Activated naive CD8-positive, alpha-beta T cell (primary cell): ENCODE results near the gene PPP2R3C.
A peak's percentile ranks its signal among the peaks of the same experiment; 100 is the strongest.

Source experiments
- H3K27ac Mint-ChIP-seq: one replicate; pipeline ENCODE4 v1.8.0; 2021; ENCODE audit warnings: mixed read lengths
- H3K27me3 Mint-ChIP-seq: one replicate; pipeline ENCODE4 v1.8.0; 2021; ENCODE audit warnings: mixed read lengths
- H3K36me3 Mint-ChIP-seq: one replicate; pipeline ENCODE4 v1.8.0; 2021; ENCODE audit warnings: mixed read lengths
- H3K4me1 Mint-ChIP-seq: one replicate; pipeline ENCODE4 v1.8.0; 2021; ENCODE audit warnings: low read depth, mixed read lengths
- H3K4me3 Mint-ChIP-seq: one replicate; pipeline ENCODE4 v1.8.0; 2021; ENCODE audit warnings: mild to moderate bottlenecking, mixed read lengths
- H3K9me3 Mint-ChIP-seq: one replicate; pipeline ENCODE4 v1.8.0; 2021; ENCODE audit warnings: low read depth, mixed read lengths

Gene PPP2R3C

GRCh38 chr14:35144029-35144428 lies 22.2 kb upstream of the PPP2R3C start:
- peaks cover 6% of the 10 kb centered on the region for H3K4me1 Mint-ChIP-seq
- H3K27me3 Mint-ChIP-seq, result no peaks in the 10 kb centered on the region
- H3K36me3 Mint-ChIP-seq, result peaks cover 8% of the 10 kb centered on the region
- no peak overlapping the region for H3K4me3 Mint-ChIP-seq
- no peak overlapping the region for H3K27ac Mint-ChIP-seq
- no peaks in the 10 kb centered on the region for H3K9me3 Mint-ChIP-seq

- Mint-ChIP-seq H3K27me3 (no peaks in the 10 kb centered on the region), H3K36me3 (peaks cover under 1% of the 10 kb centered on the region), H3K27ac (no peak overlapping the region), H3K9me3 (no peaks in the 10 kb centered on the region), H3K4me1 (peaks cover 1% of the 10 kb centered on the region), H3K4me3 (no peak overlapping the region)
Observed at GRCh38 chr14:35140718-35141581, 19.2 kb upstream of the PPP2R3C start.

GRCh38 chr14:35138585-35138984 lies 16.8 kb upstream of the PPP2R3C start:
- Mint-ChIP-seq H3K36me3 (peaks cover 7% of the 10 kb centered on the region), H3K27me3 (no peaks in the 10 kb centered on the region), H3K9me3 (no peaks in the 10 kb centered on the region), H3K4me3 (no peak overlapping the region), H3K27ac (no peak overlapping the region), H3K4me1 (peaks cover 7% of the 10 kb centered on the region)

GRCh38 chr14:35134329-35135123 lies 12.7 kb upstream of the PPP2R3C start:
- H3K27ac Mint-ChIP-seq, result no peak overlapping the region
- H3K9me3 Mint-ChIP-seq, result peaks cover 3% of the 10 kb centered on the region
- peaks cover 14% of the 10 kb centered on the region for H3K4me1 Mint-ChIP-seq
- no peak overlapping the region for H3K4me3 Mint-ChIP-seq
- peaks cover 13% of the 10 kb centered on the region for H3K36me3 Mint-ChIP-seq
- H3K27me3 Mint-ChIP-seq, result no peaks in the 10 kb centered on the region

- Mint-ChIP-seq H3K9me3 (peaks cover 3% of the 10 kb centered on the region), H3K36me3 (peaks cover 13% of the 10 kb centered on the region), H3K27me3 (no peaks in the 10 kb centered on the region), H3K27ac (peak overlapping the region; percentile 10), H3K4me1 (peaks cover 18% of the 10 kb centered on the region), H3K4me3 (no peak overlapping the region)
Observed at GRCh38 chr14:35133542-35134328, 11.9 kb upstream of the PPP2R3C start.

- Mint-ChIP-seq H3K27me3 (no peaks in the 10 kb centered on the region), H3K9me3 (no peaks in the 10 kb centered on the region), H3K4me3 (peak overlapping the region; percentile 97), H3K27ac (peak overlapping the region; percentile 100), H3K36me3 (peaks cover 25% of the 10 kb centered on the region), H3K4me1 (peaks cover 72% of the 10 kb centered on the region)
Observed at GRCh38 chr14:35124127-35124526, 2.3 kb upstream of the PPP2R3C start.

- no peaks in the 10 kb centered on the region for H3K9me3 Mint-ChIP-seq
- H3K36me3 Mint-ChIP-seq, result peaks cover 21% of the 10 kb centered on the region
- H3K27ac Mint-ChIP-seq, result peak overlapping the region; percentile 100
- peaks cover 71% of the 10 kb centered on the region for H3K4me1 Mint-ChIP-seq
- H3K27me3 Mint-ChIP-seq, result no peaks in the 10 kb centered on the region
- peak overlapping the region; percentile 97 for H3K4me3 Mint-ChIP-seq
Observed at GRCh38 chr14:35123388-35123703, 1.6 kb upstream of the PPP2R3C start.

GRCh38 chr14:35122696-35123387 lies 1.1 kb upstream of the PPP2R3C start:
- peaks cover 70% of the 10 kb centered on the region for H3K4me1 Mint-ChIP-seq
- H3K27ac Mint-ChIP-seq, result peak overlapping the region; percentile 100
- H3K9me3 Mint-ChIP-seq, result no peaks in the 10 kb centered on the region
- peaks cover 16% of the 10 kb centered on the region for H3K36me3 Mint-ChIP-seq
- H3K27me3 Mint-ChIP-seq, result no peaks in the 10 kb centered on the region
- H3K4me3 Mint-ChIP-seq, result peak overlapping the region; percentile 97

GRCh38 chr14:35121026-35121886 lies 534 bp downstream of the PPP2R3C start:
- H3K27ac Mint-ChIP-seq, result peak overlapping the region; percentile 100
- no peaks in the 10 kb centered on the region for H3K9me3 Mint-ChIP-seq
- H3K4me1 Mint-ChIP-seq, result peaks cover 64% of the 10 kb centered on the region
- peak overlapping the region; percentile 97 for H3K4me3 Mint-ChIP-seq
- peaks cover 15% of the 10 kb centered on the region for H3K36me3 Mint-ChIP-seq
- no peaks in the 10 kb centered on the region for H3K27me3 Mint-ChIP-seq

- H3K27me3 Mint-ChIP-seq, result no peaks in the 10 kb centered on the region
- peaks cover 10% of the 10 kb centered on the region for H3K36me3 Mint-ChIP-seq
- no peaks in the 10 kb centered on the region for H3K9me3 Mint-ChIP-seq
- H3K4me3 Mint-ChIP-seq, result no peak overlapping the region
- no peak overlapping the region for H3K27ac Mint-ChIP-seq
- peaks cover 42% of the 10 kb centered on the region for H3K4me1 Mint-ChIP-seq
Observed at GRCh38 chr14:35117112-35117511, 4.7 kb downstream of the PPP2R3C start.

- Mint-ChIP-seq H3K4me3 (no peak overlapping the region), H3K36me3 (peaks cover 18% of the 10 kb centered on the region), H3K9me3 (no peaks in the 10 kb centered on the region), H3K27me3 (no peaks in the 10 kb centered on the region), H3K27ac (no peak overlapping the region), H3K4me1 (peaks cover 39% of the 10 kb centered on the region)
Observed at GRCh38 chr14:35116242-35116641, 5.5 kb downstream of the PPP2R3C start.

GRCh38 chr14:35114036-35114435 lies 7.8 kb downstream of the PPP2R3C start:
- Mint-ChIP-seq H3K27ac (no peak overlapping the region), H3K4me3 (no peak overlapping the region), H3K9me3 (no peaks in the 10 kb centered on the region), H3K27me3 (no peaks in the 10 kb centered on the region), H3K36me3 (peaks cover 19% of the 10 kb centered on the region), H3K4me1 (peaks cover 24% of the 10 kb centered on the region)

- H3K27ac Mint-ChIP-seq, result peak overlapping the region; percentile 30
- H3K4me1 Mint-ChIP-seq, result peaks cover 21% of the 10 kb centered on the region
- no peaks in the 10 kb centered on the region for H3K9me3 Mint-ChIP-seq
- no peaks in the 10 kb centered on the region for H3K27me3 Mint-ChIP-seq
- H3K4me3 Mint-ChIP-seq, result no peak overlapping the region
- peaks cover 19% of the 10 kb centered on the region for H3K36me3 Mint-ChIP-seq
Observed at GRCh38 chr14:35113308-35113950, 8.4 kb downstream of the PPP2R3C start.
